GM18517 (cell line): ENCODE data around the gene COLEC11.
A peak's percentile ranks its signal among the peaks of the same experiment; 100 is the strongest.
"Not testable (repeated sequence)": the region's sequence is repeated elsewhere in the genome, so short reads cannot be mapped to it uniquely, and the experiment has no call there.

Experiments used
- ATAC-seq: cut with Tn5 transposase; IDR thresholded peaks from one replicate; pipeline ENCODE4 v1.9.1; 2021; ENCODE audit warnings: mild to moderate bottlenecking, moderate library complexity; ENCODE audit not compliant: unreplicated experiment

The COLEC11 gene

GRCh38 chr2:3651691-3652648 is 57.1 kb downstream of the COLEC11 start:
- ATAC-seq, result peak; percentile 91

- no peak for ATAC-seq
Observed at GRCh38 chr2:3652896-3653625, 58.1 kb downstream of the COLEC11 start.

DNA sequence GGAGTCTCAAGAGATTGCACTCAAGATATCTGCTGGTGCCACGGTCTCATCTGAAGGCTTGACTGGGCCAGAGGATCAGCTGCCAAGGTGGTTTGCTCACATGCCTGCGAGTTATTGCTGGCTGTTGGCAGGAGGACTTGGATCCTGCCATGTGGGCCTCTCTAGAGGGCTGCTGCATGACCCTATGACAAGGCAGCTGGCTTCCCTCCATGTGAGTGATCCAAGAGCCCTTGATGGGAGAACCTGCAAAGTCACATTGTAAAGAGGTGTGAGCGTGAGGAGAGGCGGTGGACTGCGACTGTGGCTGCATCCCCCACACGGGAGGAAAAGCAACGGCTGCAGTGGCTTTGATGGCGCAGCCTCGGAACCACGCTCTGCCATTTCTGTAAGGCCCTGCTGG is 59.1 kb downstream of the COLEC11 start:
- no peak for ATAC-seq

GRCh38 chr2:3654531-3655225 is 59.8 kb downstream of the COLEC11 start:
- no peak for ATAC-seq

- no peak for ATAC-seq
Observed at GRCh38 chr2:3655871-3656761, 61.2 kb downstream of the COLEC11 start.

DNA sequence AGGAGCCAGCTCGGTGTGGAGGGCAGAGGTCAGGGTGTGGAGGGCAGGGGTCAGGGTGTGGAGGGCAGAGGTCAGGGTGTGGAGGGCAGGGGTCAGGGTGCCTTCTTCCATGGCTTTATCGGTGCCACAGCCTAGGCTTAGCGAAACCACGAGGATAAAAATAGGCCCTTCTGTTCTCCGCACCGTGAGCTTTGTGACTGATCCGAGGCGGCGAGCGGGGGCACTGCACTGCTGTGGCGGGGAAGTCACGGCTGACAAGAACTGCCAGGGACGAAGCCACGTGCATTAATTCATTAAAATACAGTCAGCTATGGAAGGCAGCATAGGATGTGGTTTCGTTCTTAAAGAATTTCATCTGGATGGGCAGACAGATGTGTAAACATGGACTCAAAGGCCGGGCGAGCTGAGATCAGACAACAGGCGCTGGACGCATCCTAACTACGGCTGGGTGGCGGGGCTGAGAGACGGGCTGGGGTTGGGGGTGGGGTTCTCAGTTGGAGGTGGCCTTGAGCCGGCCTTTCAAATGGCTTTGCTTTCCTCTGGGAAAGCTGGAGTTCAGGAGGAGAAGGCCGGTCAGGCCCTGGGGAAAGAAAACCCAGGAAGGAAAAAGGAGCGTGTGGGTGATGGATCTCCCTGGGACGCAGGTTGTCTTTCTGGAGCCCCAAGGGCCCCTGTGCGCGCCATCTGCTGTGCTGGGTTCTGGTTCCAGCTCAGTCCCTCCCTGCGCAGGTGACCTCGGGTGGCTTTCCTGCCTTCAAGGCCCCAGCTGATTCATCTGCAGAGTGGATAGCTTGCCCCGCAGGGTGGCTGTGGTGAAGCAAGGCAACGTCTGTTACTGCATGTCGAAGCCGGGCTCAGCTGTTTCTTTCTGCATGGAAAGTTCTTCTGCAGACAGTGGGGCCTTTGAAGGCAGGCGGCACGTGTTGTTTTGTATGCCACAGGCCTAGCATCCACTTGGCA is 62.1 kb downstream of the COLEC11 start:
- ATAC-seq, result no peak

DNA sequence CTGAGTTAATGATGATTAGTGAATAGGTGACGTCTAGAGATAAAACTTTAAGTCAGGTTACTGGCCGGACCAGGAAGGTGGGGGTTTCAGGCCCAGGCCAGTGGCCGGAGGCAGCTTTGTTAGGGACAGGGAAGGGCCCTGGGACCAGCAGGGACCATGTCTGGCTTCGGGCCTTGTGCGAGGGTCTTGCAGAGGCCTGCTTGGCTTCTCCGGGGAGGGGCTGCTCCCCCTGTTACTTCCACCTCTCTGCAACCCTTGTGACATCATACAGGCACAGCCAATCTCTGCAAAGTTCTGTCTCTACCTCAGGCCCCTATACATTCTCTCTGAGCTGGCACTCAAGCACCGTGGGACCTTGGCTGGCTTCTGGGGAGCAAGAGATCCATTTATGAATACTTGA is 63.0 kb downstream of the COLEC11 start, which contains the start of gene ALLC:
Gene ALLC (plus strand): TSS at position 320 of the 400 bp plus-strand sequence. CDS start 12,958 bp downstream, outside the sequence.
- ATAC-seq, result no peak

- no peak for ATAC-seq
Observed at GRCh38 chr2:3659447-3660432, 64.8 kb downstream of the COLEC11 start.

GRCh38 chr2:3660640-3661039 is 65.7 kb downstream of the COLEC11 start:
- not testable (repeated sequence) for ATAC-seq

DNA sequence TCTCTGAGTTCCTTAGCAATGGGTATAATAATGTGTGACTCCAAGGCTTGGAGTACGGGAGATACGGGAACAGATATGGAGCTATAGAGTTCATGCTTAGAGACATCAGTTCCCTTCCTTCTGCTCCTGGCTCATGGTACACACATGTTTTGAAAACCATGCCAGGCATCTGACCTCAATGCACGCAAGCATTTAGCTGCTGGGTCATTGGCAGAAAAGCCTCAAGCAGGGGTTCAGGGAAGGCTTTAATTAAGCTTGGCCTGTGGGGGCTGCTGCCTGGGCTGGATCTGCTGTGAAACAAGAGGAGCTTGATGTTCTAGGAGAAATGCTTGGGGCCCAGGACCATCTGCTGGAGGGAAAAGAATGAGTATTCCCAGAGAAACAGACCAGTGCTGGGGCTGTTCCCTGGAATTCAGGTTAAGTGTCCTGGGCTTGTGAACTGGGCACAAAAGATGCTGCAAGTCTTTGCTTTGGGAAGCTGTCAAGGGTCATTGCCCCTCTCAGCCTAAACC is 66.3 kb downstream of the COLEC11 start:
- ATAC-seq, result no peak

DNA sequence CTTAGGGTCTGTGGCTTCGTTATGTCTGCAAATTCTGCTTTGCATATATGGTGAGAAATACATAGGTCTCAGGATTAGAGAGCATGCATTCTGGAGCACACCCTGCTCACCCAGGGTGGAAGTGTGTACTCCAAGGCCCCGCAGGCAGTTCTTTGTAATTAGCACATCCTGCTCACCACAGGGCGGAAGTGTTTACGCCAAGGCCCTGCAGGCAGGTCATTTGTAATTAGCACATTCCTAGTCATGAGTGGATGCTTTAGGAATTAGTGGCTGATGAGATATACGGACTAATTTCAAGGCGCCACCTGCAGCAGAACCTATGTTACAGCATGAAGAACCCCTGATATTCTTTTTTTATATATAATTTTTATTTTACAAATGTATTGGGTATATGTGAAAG is 67.3 kb downstream of the COLEC11 start:
- ATAC-seq, result no peak

GRCh38 chr2:3664118-3664517 is 69.2 kb downstream of the COLEC11 start:
- ATAC-seq, result no peak

DNA sequence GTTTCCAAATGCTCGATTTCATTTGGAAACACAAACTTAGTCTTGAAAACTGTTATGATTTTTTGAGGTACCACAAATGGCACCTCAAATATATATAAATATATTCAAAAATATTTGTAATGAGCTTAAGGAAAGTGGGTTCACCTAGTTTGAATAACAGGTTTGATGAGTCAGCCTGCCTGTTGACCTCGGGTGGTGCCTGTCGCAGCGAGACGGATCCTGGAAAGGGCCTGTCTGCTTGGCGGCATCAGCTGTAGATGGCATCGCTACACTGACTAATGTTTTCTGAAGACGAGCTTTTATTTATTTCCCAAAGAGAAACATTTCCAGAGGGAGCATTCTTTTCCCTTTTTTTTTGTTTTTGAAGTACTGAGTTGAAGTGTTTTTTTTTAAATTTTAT is 70.0 kb downstream of the COLEC11 start:
- ATAC-seq, result no peak

DNA sequence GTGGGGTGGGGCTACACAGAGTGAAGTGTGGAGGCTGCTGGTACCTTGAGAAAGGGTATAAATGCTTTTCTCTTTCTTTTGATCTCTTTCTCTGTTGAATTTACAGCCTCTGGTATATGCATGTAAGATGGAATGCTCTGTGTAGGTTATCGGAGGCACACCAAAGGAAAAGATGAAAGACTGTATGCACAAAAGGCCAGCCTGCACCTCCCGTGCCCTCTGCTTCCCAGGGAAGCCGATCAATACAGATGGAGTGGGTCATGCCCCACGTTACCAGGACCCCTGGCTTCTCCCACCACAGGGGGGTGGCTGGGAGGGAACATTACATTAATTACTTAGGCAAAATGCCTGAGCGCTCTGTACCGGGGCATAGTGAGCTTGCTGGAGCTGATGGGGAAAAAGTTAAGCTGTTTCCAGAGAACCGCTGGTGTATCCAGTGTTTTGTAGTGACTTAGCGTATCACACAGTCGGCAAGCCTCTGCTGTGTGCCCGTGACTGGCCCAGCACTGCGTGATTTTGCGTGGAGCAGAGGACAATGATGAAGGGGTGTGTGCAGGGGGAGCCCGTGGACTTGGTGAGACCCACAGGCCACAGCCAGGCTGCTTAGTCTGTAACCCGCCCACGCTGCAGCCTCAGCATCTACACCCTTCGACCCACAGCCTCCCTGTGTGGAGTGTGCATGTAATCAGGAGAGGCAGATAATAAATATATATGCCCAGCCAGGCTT is 71.1 kb downstream of the COLEC11 start:
- no peak for ATAC-seq

DNA sequence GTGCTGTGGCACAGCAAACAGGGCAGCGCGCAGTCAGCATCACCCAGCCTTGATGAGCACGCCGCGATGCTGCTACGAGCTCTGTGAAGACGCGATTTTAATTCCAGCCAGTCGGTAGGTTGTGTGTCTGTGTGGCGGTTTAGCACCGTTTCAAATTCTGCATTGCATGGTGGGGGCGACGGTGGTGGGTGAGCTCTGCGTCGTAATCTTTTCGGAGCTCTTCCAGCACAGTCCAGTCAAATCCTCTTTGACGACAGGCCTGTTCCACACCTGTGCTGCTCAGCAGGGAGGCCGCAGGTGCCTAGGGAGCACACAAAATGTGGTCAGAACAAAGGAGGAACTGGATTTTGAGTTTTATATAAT is 71.7 kb downstream of the COLEC11 start:
- ATAC-seq, result no peak

DNA sequence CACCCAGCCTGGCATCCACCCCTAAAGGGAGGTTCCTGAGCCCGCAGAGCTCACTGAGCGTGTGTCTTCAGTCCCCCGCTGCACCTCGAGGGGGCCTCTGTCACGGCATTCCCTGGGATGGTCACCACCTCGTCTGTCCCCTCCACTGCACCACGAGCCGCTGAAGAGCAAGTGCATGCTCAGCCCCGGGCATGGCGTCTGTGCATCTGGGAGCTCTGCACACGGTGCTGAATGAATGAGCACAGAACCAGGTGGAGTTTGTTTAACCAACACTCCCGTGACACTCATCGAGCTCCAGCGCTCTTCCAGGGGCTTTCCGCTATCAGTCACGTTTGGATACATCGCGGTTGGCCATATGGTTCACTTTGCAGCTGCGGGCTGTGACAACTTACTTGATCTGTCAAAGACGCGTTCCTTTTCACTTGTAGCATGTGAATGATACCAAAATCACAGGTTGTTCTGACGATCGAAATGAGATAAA is 72.3 kb downstream of the COLEC11 start:
- no peak for ATAC-seq

DNA sequence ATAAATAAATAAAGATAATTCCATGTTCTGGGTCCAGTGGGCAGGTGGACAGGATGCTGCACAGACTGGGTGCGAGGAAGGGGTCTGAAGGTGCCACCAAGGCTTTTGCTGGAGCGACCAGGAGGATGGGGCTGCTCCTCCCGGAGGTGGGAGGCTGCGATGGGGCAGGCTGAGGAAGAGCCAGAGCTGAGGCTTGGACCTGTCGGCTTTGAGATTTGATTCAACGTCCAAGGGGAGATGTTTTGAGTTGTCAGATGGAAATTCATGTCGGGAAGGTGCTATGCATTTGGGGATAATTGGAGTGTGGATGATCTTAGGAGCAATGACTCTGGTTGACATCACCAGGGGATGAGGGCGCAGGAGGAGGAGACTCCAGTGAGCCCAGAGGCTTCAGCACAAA is 74.7 kb downstream of the COLEC11 start:
- ATAC-seq, result no peak
